T-helper 2 cell treated with Interferon-gamma antibody and Interleukin-4, amounts not matched to agents 100 ng/mL and 5 ng/mL, for 36 hours (primary cell): ENCODE measurements around the gene TBC1D3. TPM values are rescaled to one million over a fixed set of nuclear protein-coding genes. Genes with fewer than 3 reads are reported as not detected.
"Not testable (repeated sequence)": the region's sequence is repeated elsewhere in the genome, so short reads cannot be mapped to it uniquely, and the experiment has no call there.

Source experiments
- intact Hi-C: fragments of 100-400 bp; cut with micrococcal nuclease; formaldehyde crosslinking; loops from one replicate; pipeline ENCODE4 v1.15.1; 2023
- total RNA-seq: library from RNA; stranded (reverse); gene quantifications from 2 replicates; pipeline ENCODE4 v1.2.3, GENCODE V29; 2022

The TBC1D3 gene
- not detected in 2 replicates for total RNA-seq

- intact Hi-C loops, result not testable (repeated sequence)
These were observed at the start of gene TBC1D3 for GRCh38 chr17:38192455-38192854. TBC1D3 (minus strand) TSS chr17:38192555; CDS start chr17:38191029, 1,526 bp downstream.

DNA sequence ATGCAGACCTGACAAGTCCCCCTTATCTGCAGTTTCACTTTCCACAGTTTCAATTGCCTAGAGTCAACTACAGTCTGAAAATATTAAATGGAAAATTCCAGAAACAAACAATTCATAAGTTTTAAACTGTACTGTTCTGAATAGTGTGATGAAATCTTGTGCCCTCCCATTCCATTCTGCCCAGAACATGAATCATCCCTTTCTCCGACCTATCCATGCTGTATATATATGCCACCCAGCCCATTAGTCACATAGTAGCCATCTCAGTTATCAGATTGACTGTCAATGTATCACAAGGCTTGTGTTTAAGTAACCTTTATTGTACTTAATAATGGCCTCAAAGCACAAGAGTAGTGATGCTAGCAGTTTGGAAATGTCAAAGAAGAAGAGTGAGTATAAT is 40.4 kb upstream of the TBC1D3 start:
- intact Hi-C loops, result not testable (repeated sequence)

DNA sequence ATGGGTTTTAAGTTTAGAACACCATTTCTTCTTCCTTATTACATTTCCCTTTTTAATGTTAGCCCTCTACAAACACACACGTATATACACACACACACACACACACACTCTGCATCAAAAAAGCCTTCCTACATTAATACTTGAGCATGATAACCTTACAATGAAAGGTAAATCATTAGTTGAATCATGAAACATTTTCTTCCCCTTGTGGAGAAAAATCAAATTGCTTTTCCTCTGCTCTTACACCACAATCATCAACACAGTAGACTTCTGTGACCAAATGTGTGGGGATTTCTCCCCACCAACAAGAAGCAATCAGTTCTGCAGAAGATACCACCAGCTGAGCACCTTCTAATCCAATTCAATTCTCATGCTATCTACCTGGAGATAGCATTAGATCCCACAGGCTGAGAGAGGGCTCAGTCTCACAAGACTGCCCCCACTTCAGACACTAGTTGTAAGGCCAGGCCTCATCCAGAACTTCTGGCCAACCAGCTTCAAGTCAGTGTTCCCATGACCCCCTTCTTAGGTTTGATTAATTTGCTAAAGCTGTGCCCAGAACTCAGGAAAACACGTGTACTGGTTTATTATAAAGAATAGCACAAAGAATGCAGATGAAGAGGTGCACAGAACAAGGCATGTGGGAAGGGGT is 33.6 kb upstream of the TBC1D3 start:
- intact Hi-C loops, result not testable (repeated sequence)

- intact Hi-C loops, result not testable (repeated sequence)
These were observed 28.5 kb upstream of the TBC1D3 start for GRCh38 chr17:38220867-38221266.

DNA sequence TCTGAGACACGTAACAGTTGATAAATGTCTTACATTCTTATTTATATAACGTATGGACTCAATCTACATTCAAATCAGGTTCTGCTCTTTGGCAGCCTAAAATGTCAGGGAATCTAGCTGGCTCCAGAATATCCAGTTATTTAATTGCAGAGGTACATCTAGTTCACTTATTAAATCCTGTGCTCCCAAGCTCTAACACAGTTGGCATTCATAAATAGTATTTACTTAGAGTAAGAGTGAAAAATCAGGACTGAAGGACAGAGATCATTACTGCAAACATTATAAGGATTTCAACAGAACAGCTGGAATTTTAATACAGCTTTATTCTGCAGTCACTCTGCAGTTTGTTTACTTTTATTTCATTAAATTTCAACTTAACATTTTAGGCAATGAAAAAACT is 7.9 kb upstream of the TBC1D3 start:
- intact Hi-C loops, result not testable (repeated sequence)

DNA sequence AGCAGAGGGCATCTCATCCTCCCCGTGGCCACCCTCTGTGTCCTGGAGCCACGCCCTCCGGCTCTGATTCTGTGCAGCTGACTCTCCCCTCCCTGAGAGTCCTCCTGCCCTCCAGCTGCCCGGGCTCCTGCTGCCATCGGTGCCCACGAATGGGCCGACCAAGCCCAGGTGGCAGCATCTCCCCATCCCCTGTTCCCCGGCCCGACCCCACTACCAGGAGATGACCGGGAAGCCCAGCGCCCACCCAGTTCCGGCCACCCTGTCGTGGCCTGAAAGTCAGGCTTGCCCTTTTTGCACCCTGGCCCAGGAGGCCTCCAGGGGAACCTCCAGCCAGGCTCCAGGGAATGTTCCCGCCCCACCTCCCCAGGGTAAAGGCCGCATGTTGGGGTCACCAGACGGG is 57.5 kb downstream of the TBC1D3 start:
- intact Hi-C loops, result not testable (repeated sequence)

Other genes with a start within 250 kb of the TBC1D3 start
- 19.1 and 21.4 TPM in 2 replicates for gene TBC1D3L, start 203.5 kb downstream of the TBC1D3 start, total RNA-seq
- 0.50 TPM in 1 of 2 replicates, not detected in the other for gene TBC1D3D, start 188.6 kb downstream of the TBC1D3 start, total RNA-seq
- 0.18 TPM in 1 of 2 replicates, not detected in the other for gene TBC1D3C, start 123.9 kb downstream of the TBC1D3 start, total RNA-seq
- gene TBC1D3E, start 64.6 kb downstream of the TBC1D3 start, total RNA-seq, result not detected in 2 replicates
- 33.1 and 33.4 TPM in 2 replicates for gene MRPL45, start 104.6 kb upstream of the TBC1D3 start, total RNA-seq
- gene GPR179, start 151.4 kb upstream of the TBC1D3 start, total RNA-seq, result not detected in 2 replicates
- gene SOCS7, start 159.3 kb upstream of the TBC1D3 start, total RNA-seq, result 16.7 and 17.4 TPM in 2 replicates
- 0.34 and 0.75 TPM in 2 replicates for gene ARHGAP23, start 235.9 kb upstream of the TBC1D3 start, total RNA-seq